Keratinocyte (primary cell): Measurements from ENCODE around the gene GYS2. TPM values are rescaled to one million over a fixed set of nuclear protein-coding genes. Genes with fewer than 3 reads are reported as not detected.

Source experiments
- DNase-seq: peaks from one replicate; pipeline ENCODE4 v3.0.0-alpha.2; 2011; ENCODE audit warnings: low read depth, missing footprints, low spot score
- FAIRE-seq: peaks from 2 replicates; lab custom pipeline; 2011; peaks lifted over from hg19 to GRCh38; lab: Jason Lieb, UNC
- H2AFZ ChIP-seq: 2 replicates; pipeline ENCODE4 v1.6.0; 2012; ENCODE audit warnings: low read length, control low read depth, inconsistent platforms; ENCODE audit not compliant: control insufficient read depth
- H3K27ac ChIP-seq: 2 replicates; pipeline ENCODE4 v1.5.1; 2011; ENCODE audit warnings: low read length; ENCODE audit not compliant: control insufficient read depth, insufficient read depth
- H3K27me3 ChIP-seq: 3 replicates; pipeline ENCODE4 v1.6.0; 2011; ENCODE audit warnings: low read length; ENCODE audit not compliant: control insufficient read depth, insufficient read depth; ENCODE audit errors: extremely low read depth
- H3K36me3 ChIP-seq, 2 experiments: 2 replicates in 1 of 2; 3 replicates in 1 of 2; pipeline ENCODE4 v1.5.1; 2011; ENCODE audit warnings: low read length in 2 of 2, mild to moderate bottlenecking in 1 of 2; ENCODE audit not compliant: control insufficient read depth in 2 of 2, insufficient read depth in 2 of 2; ENCODE audit errors: extremely low read depth in 1 of 2
- H3K4me1 ChIP-seq: 3 replicates; pipeline ENCODE4 v1.5.1; 2011; ENCODE audit warnings: low read length; ENCODE audit not compliant: control insufficient read depth, insufficient read depth; ENCODE audit errors: extremely low read depth
- H3K4me2 ChIP-seq: 3 replicates; pipeline ENCODE4 v1.6.0; 2011; ENCODE audit warnings: low read depth, low read length; ENCODE audit not compliant: control insufficient read depth, insufficient read depth; ENCODE audit errors: extremely low read depth
- H3K4me3 ChIP-seq, 3 experiments: fragments of 200-600 bp in 1 of 3; sonication (generic) in 1 of 3; 2 replicates in 2 of 3; 3 replicates in 1 of 3; pipeline ENCODE4 v1.5.1; 2011 to 2016; ENCODE audit warnings: low read length in 3 of 3, mild to moderate bottlenecking in 3 of 3, control low read depth in 2 of 3, inconsistent platforms in 1 of 3, low read depth in 1 of 3, mixed read lengths in 1 of 3, mixed run types in 1 of 3, moderate library complexity in 1 of 3; ENCODE audit not compliant: control insufficient read depth in 2 of 3, insufficient read depth in 2 of 3; ENCODE audit errors: extremely low read depth in 1 of 3
- H3K79me2 ChIP-seq: 2 replicates; pipeline ENCODE4 v1.6.0; 2012; ENCODE audit warnings: low read length; ENCODE audit not compliant: control insufficient read depth, insufficient read depth
- H3K9ac ChIP-seq: 3 replicates; pipeline ENCODE4 v1.6.0; 2011; ENCODE audit warnings: low read length; ENCODE audit not compliant: control insufficient read depth, insufficient read depth; ENCODE audit errors: extremely low read depth
- H3K9me1 ChIP-seq: 3 replicates; pipeline ENCODE4 v1.6.0; 2011; ENCODE audit warnings: low read length; ENCODE audit not compliant: control insufficient read depth, insufficient read depth; ENCODE audit errors: extremely low read depth
- H3K9me3 ChIP-seq: 2 replicates; pipeline ENCODE4 v1.5.1; 2012; ENCODE audit warnings: low read depth, low read length; ENCODE audit not compliant: control insufficient read depth
- H4K20me1 ChIP-seq: 3 replicates; pipeline ENCODE4 v1.6.0; 2011; ENCODE audit warnings: low read length; ENCODE audit not compliant: control insufficient read depth, insufficient read depth; ENCODE audit errors: extremely low read depth
- EZH2 ChIP-seq: IDR thresholded peaks from one replicate; pipeline ENCODE4 v1.6.1; 2012; ENCODE audit warnings: inconsistent platforms, mild to moderate bottlenecking, low read length, moderate library complexity
- dilution Hi-C: fragments of 300-500 bp; cut with MboI; formaldehyde crosslinking; loops from one replicate; pipeline ENCODE4 v1.7.0; 2020; ENCODE audit warnings: low sequenced_read_pairs; ENCODE audit not compliant: extremely low pct_ligation_motif_present
- polyA plus RNA-seq, 5 experiments: library from polyadenylated mRNA; depleted of rRNA in 3 of 5; stranded (reverse) in 3 of 5; stranded (forward) in 1 of 5; unstranded in 1 of 5; fragments of >200 nt; gene quantifications; 1 replicate in 1 of 5; 2 replicates in 3 of 5; 3 replicates in 1 of 5; pipeline versions ENCODE4 v1.2.1 to v1.2.3, GENCODE V29; 2011 to 2012; ENCODE audit warnings: missing spikeins in 2 of 5, low read depth in 1 of 5, low replicate concordance in 1 of 5
- TF ChIP-seq, protein P1 (sequence below), 3 experiments: IDR thresholded peaks in 1 of 3; conservative IDR thresholded peaks in 1 of 3; optimal IDR thresholded peaks in 1 of 3; 2 replicates in 2 of 3; 3 replicates in 1 of 3; pipeline versions ENCODE3 to v1.5.1; 2011; ENCODE audit warnings: low read length in 3 of 3, mild to moderate bottlenecking in 3 of 3, moderate library complexity in 2 of 3, control low read depth in 1 of 3, inconsistent platforms in 1 of 3; ENCODE audit not compliant: insufficient read depth in 2 of 3; ENCODE audit errors: extremely low read depth in 1 of 3

Gene GYS2
- polyA plus RNA-seq, 1 donor (not counting 4 experiments of a cell fraction or from before 2014, with no cell fraction given) = not detected

DNA sequence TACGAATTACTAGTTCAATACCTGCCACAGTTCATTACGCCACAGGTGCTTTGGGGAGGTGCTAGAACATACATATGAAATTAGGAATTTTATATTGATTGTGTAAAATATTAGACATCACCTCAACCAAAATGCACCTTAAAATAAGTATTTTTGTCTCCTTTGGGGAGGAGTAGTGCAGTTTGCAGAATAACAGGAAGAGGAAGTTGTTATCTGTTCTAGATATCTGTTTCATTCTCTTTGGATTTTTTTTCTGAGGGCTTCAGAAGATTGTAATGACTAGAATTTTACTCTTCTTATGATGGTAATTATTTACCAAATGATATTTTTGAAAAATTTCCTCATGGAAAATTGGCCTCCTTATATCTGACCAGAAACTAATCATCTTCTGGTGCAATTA is 9.9 kb upstream of the GYS2 start:
- H3K4me1 ChIP-seq = no peaks in the 10 kb centered on the region
- no peaks in the 10 kb centered on the region for H3K9me3 ChIP-seq
- H3K27me3 ChIP-seq = no peaks in the 10 kb centered on the region
- H3K9me1 ChIP-seq = no peaks in the 10 kb centered on the region
- dilution Hi-C loops = no loop called here
- H4K20me1 ChIP-seq = no peaks in the 10 kb centered on the region
- H2AFZ ChIP-seq = no peak overlapping the region
- no peak overlapping the region for H3K9ac ChIP-seq
- TF ChIP-seq, protein P1, sequence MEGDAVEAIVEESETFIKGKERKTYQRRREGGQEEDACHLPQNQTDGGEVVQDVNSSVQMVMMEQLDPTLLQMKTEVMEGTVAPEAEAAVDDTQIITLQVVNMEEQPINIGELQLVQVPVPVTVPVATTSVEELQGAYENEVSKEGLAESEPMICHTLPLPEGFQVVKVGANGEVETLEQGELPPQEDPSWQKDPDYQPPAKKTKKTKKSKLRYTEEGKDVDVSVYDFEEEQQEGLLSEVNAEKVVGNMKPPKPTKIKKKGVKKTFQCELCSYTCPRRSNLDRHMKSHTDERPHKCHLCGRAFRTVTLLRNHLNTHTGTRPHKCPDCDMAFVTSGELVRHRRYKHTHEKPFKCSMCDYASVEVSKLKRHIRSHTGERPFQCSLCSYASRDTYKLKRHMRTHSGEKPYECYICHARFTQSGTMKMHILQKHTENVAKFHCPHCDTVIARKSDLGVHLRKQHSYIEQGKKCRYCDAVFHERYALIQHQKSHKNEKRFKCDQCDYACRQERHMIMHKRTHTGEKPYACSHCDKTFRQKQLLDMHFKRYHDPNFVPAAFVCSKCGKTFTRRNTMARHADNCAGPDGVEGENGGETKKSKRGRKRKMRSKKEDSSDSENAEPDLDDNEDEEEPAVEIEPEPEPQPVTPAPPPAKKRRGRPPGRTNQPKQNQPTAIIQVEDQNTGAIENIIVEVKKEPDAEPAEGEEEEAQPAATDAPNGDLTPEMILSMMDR (optimal IDR thresholded peaks at IDR 0.05 in 1 of 3, IDR thresholded peaks at IDR 0.05 in 1 of 3, conservative IDR thresholded peaks at IDR 0.05 in 1 of 3; ENCODE audit: extremely low read depth in 1 of 3, insufficient read depth in 2 of 3, low read length in 3 of 3) = no peak
- TF ChIP-seq EZH2 = no peak
- no peak overlapping the region for H3K4me2 ChIP-seq
- no peaks in the 10 kb centered on the region for H3K79me2 ChIP-seq
- H3K4me3 ChIP-seq = no peak overlapping the region
- H3K27ac ChIP-seq = no peak overlapping the region
- no peaks in the 10 kb centered on the region for H3K36me3 ChIP-seq
- FAIRE-seq (no peak), DNase-seq (no peak)

DNA sequence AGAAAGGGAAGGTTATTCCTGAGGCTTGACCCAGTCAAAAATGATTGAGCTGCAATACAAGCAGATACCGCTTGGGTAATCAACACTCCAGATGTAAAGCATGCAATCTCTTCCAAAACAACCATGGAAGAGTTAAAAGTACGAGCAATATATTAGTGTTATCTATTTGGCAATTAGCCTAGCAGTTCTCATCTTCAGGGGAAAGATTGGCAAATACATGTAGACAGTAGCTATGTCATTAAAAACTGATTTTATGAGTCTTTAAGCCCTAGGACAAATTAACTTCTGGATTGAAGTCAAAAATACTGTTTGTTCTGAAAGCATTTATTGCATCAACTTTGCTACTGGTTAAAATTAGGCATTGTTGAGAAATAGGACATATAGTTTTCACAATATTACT is 9.3 kb upstream of the GYS2 start:
- dilution Hi-C loops = no loop called here
- H4K20me1 ChIP-seq = no peaks in the 10 kb centered on the region
- H3K36me3 ChIP-seq = no peaks in the 10 kb centered on the region
- no peaks in the 10 kb centered on the region for H3K4me1 ChIP-seq
- no peak overlapping the region for H3K4me2 ChIP-seq
- DNase-seq = no peak
- H3K9me3 ChIP-seq = no peaks in the 10 kb centered on the region
- no peaks in the 10 kb centered on the region for H3K27me3 ChIP-seq
- no peaks in the 10 kb centered on the region for H3K79me2 ChIP-seq
- no peak overlapping the region for H3K9ac ChIP-seq
- no peaks in the 10 kb centered on the region for H3K9me1 ChIP-seq
- no peak overlapping the region for H3K27ac ChIP-seq
- H3K4me3 ChIP-seq = no peak overlapping the region
- TF ChIP-seq, protein P1 (optimal IDR thresholded peaks at IDR 0.05 in 1 of 3, IDR thresholded peaks at IDR 0.05 in 1 of 3, conservative IDR thresholded peaks at IDR 0.05 in 1 of 3; ENCODE audit: extremely low read depth in 1 of 3, insufficient read depth in 2 of 3, low read length in 3 of 3) = peak in 2 of 3 experiments; percentile 35 to 47
- no peak for TF ChIP-seq EZH2
- FAIRE-seq = peak; percentile 5
- no peak overlapping the region for H2AFZ ChIP-seq
